Neural cell (in vitro differentiated cells): ENCODE data around the gene ATP10D. TPM values are rescaled to one million over a fixed set of nuclear protein-coding genes. Genes with fewer than 3 reads are reported as not detected.

Experiments
- H2AFZ ChIP-seq: fragments of 200-600, 300-800 bp; sonication (generic), shearing (Covaris generic); 2 replicates; pipeline ENCODE4 v1.6.0; 2014; ENCODE audit warnings: low read depth, mild to moderate bottlenecking, antibody characterized with exemption, low read length, moderate library complexity
- H3F3A ChIP-seq: fragments of 200-600 bp; shearing (Covaris generic); 2 replicates; pipeline ENCODE4 v1.6.1; 2016; ENCODE audit warnings: mild to moderate bottlenecking, moderate library complexity, mixed read lengths, antibody characterized with exemption, low read length; ENCODE audit not compliant: insufficient read depth, poor library complexity, severe bottlenecking
- H3K27ac ChIP-seq: fragments of 200-600, 300-800 bp; sonication (generic), shearing (Covaris generic); 2 replicates; pipeline ENCODE4 v1.5.1; 2014; ENCODE audit warnings: mild to moderate bottlenecking, low read length, moderate library complexity
- H3K27me3 ChIP-seq: fragments of 300-800, 200-600 bp; sonication (generic), shearing (Covaris generic); 2 replicates; pipeline ENCODE4 v1.6.0; 2014; ENCODE audit warnings: mild to moderate bottlenecking, low read depth, low read length, moderate library complexity; ENCODE audit not compliant: insufficient read depth
- H3K36me3 ChIP-seq: fragments of 300-800, 200-600 bp; sonication (generic), shearing (Covaris generic); 2 replicates; pipeline ENCODE4 v1.5.1; 2014; ENCODE audit warnings: mild to moderate bottlenecking, antibody characterized with exemption, low read length, moderate library complexity; ENCODE audit not compliant: insufficient read depth
- H3K4me2 ChIP-seq: fragments of 300-800, 200-600 bp; sonication (generic), shearing (Covaris generic); 2 replicates; pipeline ENCODE4 v1.6.0; 2014; ENCODE audit warnings: mild to moderate bottlenecking, low read length
- H3K4me3 ChIP-seq: fragments of 300-800, 200-600 bp; sonication (generic), shearing (Covaris generic); 2 replicates; pipeline ENCODE4 v1.5.1; 2014; ENCODE audit warnings: mild to moderate bottlenecking, low read length, moderate library complexity
- H3K79me2 ChIP-seq: fragments of 200-600 bp; shearing (Covaris generic); replicated peaks from 2 replicates; pipeline ENCODE4 v1.6.0; 2014; ENCODE audit warnings: mild to moderate bottlenecking, low read length, moderate library complexity; ENCODE audit not compliant: insufficient read depth
- H3K9ac ChIP-seq: fragments of 300-800, 200-600 bp; sonication (generic), shearing (Covaris generic); 2 replicates; pipeline ENCODE4 v1.6.1; 2016; ENCODE audit warnings: mild to moderate bottlenecking, low read length, mixed read lengths
- H3K9me2 ChIP-seq: fragments of 200-600 bp; shearing (Covaris generic); 2 replicates; pipeline ENCODE4 v1.6.1; 2016; ENCODE audit warnings: mild to moderate bottlenecking, low read length, mixed read lengths; ENCODE audit not compliant: insufficient read depth
- H3K9me3 ChIP-seq: fragments of 200-600, 300-800 bp; sonication (generic), shearing (Covaris generic); 2 replicates; pipeline ENCODE4 v1.6.1; 2016; ENCODE audit warnings: mild to moderate bottlenecking, mixed run types, low read length, moderate library complexity, mixed read lengths
- H4K20me1 ChIP-seq: fragments of 200-600 bp; shearing (Covaris generic); 2 replicates; pipeline ENCODE4 v1.6.1; 2016; ENCODE audit warnings: mild to moderate bottlenecking, mixed run types; ENCODE audit not compliant: insufficient read depth
- CTCF ChIP-seq: fragments of 450-650 bp; IDR thresholded peaks from 2 replicates; pipeline ENCODE4 v1.5.1; 2014; ENCODE audit warnings: antibody characterized with exemption, mild to moderate bottlenecking, moderate library complexity; ENCODE audit not compliant: poor library complexity, severe bottlenecking
- EP300 ChIP-seq: fragments of 450-650 bp; conservative IDR thresholded peaks from 2 replicates; pipeline ENCODE4 v1.6.1; 2014; ENCODE audit warnings: antibody characterized with exemption, mild to moderate bottlenecking, moderate library complexity; ENCODE audit not compliant: poor library complexity, severe bottlenecking
- EZH2 ChIP-seq: fragments of 200-600, 300-800 bp; shearing (Covaris generic), sonication (generic); IDR thresholded peaks from 2 replicates; pipeline ENCODE4 v1.6.1; 2014; ENCODE audit warnings: antibody characterized with exemption, low read length, borderline replicate concordance, mild to moderate bottlenecking; ENCODE audit not compliant: insufficient read depth, poor library complexity, severe bottlenecking
- MXI1 ChIP-seq: fragments of 450-650 bp; conservative IDR thresholded peaks from 2 replicates; pipeline ENCODE4 v1.6.1; 2014; ENCODE audit warnings: antibody characterized with exemption, mild to moderate bottlenecking; ENCODE audit not compliant: poor library complexity, severe bottlenecking
- POLR2AphosphoS5 ChIP-seq: IDR thresholded peaks from 2 replicates; pipeline ENCODE4 v1.6.1; 2012
- RAD21 ChIP-seq: fragments of 450-650 bp; conservative IDR thresholded peaks from 2 replicates; pipeline ENCODE4 v1.6.1; 2014; ENCODE audit warnings: antibody characterized with exemption, mild to moderate bottlenecking, moderate library complexity
- REST ChIP-seq: IDR thresholded peaks from 2 replicates; pipeline ENCODE4 v1.6.1; 2012; ENCODE audit warnings: borderline replicate concordance
- SMC3 ChIP-seq: fragments of 450-650 bp; conservative IDR thresholded peaks from 2 replicates; pipeline ENCODE4 v1.6.1; 2014; ENCODE audit warnings: antibody characterized with exemption, mild to moderate bottlenecking, moderate library complexity; ENCODE audit not compliant: poor library complexity
- TAF1 ChIP-seq: IDR thresholded peaks from 2 replicates; pipeline ENCODE4 v1.6.1; 2012; ENCODE audit warnings: low read depth
- polyA plus RNA-seq: library from polyadenylated mRNA; depleted of rRNA; stranded (reverse); fragments of >200 nt; gene quantifications from 2 replicates; pipeline ENCODE4 v1.2.3, GENCODE V29; 2014

Gene ATP10D
- polyA plus RNA-seq, 1 donor from 2014 or later = 4.5 TPM

GRCh38 chr4:47444031-47444430 lies 41.0 kb upstream of the ATP10D start:
- no peaks in the 10 kb centered on the region for H3K36me3 ChIP-seq
- no peak overlapping the region for H3K4me2 ChIP-seq
- H3K27ac ChIP-seq = no peak overlapping the region
- no peak overlapping the region for H3K9ac ChIP-seq
- H3F3A ChIP-seq = no peaks in the 10 kb centered on the region
- no peak overlapping the region for H2AFZ ChIP-seq
- no peak overlapping the region for H3K4me3 ChIP-seq
- H3K79me2 ChIP-seq = no peaks in the 10 kb centered on the region
- no peaks in the 10 kb centered on the region for H4K20me1 ChIP-seq
- no peaks in the 10 kb centered on the region for H3K9me2 ChIP-seq
- TF ChIP-seq EZH2 = no peak
- no peak for TF ChIP-seq RAD21
- no peak for TF ChIP-seq TAF1
- TF ChIP-seq REST = no peak
- TF ChIP-seq MXI1 = no peak
- TF ChIP-seq POLR2AphosphoS5 = no peak
- no peak for TF ChIP-seq CTCF
- no peak for TF ChIP-seq EP300
- TF ChIP-seq SMC3 = no peak
- no peaks in the 10 kb centered on the region for H3K9me3 ChIP-seq
- H3K27me3 ChIP-seq = no peaks in the 10 kb centered on the region

- Histone ChIP-seq H3K27ac (no peak overlapping the region), H3K4me2 (no peak overlapping the region), H3K9me3 (no peaks in the 10 kb centered on the region), H3F3A (no peaks in the 10 kb centered on the region), H3K4me3 (no peak overlapping the region), H3K27me3 (no peaks in the 10 kb centered on the region), H3K36me3 (peaks cover 5% of the 10 kb centered on the region), H3K9me2 (no peaks in the 10 kb centered on the region), H3K79me2 (no peaks in the 10 kb centered on the region), H2AFZ (no peak overlapping the region), H4K20me1 (no peaks in the 10 kb centered on the region), H3K9ac (no peak overlapping the region)
- TF ChIP-seq RAD21 (no peak), CTCF (no peak), EZH2 (no peak), MXI1 (no peak), REST (no peak), SMC3 (no peak), TAF1 (no peak), POLR2AphosphoS5 (no peak), EP300 (no peak)
Measured at GRCh38 chr4:47451657-47452056, 33.4 kb upstream of the ATP10D start.
